Spleen (tissue), 7 donors: ENCODE results near the gene FSIP2.

Experiments
- CTCF ChIP-seq, 11 experiments: fragments of 200-600 bp in 7 of 11; fragments of 450-650 bp in 4 of 11; sonication (generic) in 4 of 11; IDR thresholded peaks in 8 of 11; conservative IDR thresholded peaks in 3 of 11; 1 replicate in 7 of 11; 2 replicates in 4 of 11; pipeline versions ENCODE4 v1.4.0 to v1.8.0; 2016 to 2021; ENCODE audit warnings: antibody characterized with exemption in 11 of 11, inconsistent platforms in 4 of 11, mild to moderate bottlenecking in 1 of 11
- POLR2A ChIP-seq, 3 donors: fragments of 450-650 bp; IDR thresholded peaks; one replicate each; pipeline ENCODE4 v1.5.1; 2017; ENCODE audit warnings: antibody characterized with exemption in 3 of 3, mild to moderate bottlenecking in 1 of 3
- donor health status: DM: no; HTN: no; CAD: no; lungs with moderate emphysema.
- donor health status: DM: no; HTN: no; CAD: no.
- donor health status: DM: no; HTN: no; CAD: no.

- peak; percentile 20 to 81 (median 75) for TF ChIP-seq CTCF (IDR thresholded peaks at IDR 0.05 in 8 of 11, conservative IDR thresholded peaks at IDR 0.05 in 3 of 11)
- no peak for TF ChIP-seq POLR2A (IDR thresholded peaks at IDR 0.05)
These were observed at the start of gene FSIP2 for GRCh38 chr2:185738679-185739472.
